Measurements from ENCODE around the gene SUPT20HL1.

The SUPT20HL1 gene

GRCh38 chrX:24316111-24316510 is 44.3 kb upstream of the SUPT20HL1 start:
- Histone ChIP-seq H3K9me3 (ENCODE audit: control insufficient read depth, insufficient read depth, low read depth, low read length) (no peaks in the 10 kb centered on the region), H3K36me3 (ENCODE audit: control insufficient read depth in 2 of 2, insufficient read depth in 1 of 2, low read length in 2 of 2) (no peaks in the 10 kb centered on the region), H3K27ac (ENCODE audit: extremely low read depth, low read depth, low read length) (no peak overlapping the region), H3K4me1 (ENCODE audit: control insufficient read depth, insufficient read depth, low read length) (peaks cover 2% of the 10 kb centered on the region; the same call in 1 of the 2 replicates), H3K4me3 (ENCODE audit: low read depth, low read length) (no peak overlapping the region)
- ChIA-PET POLR2A (no interaction called here), CTCF (interaction anchor here (0.6 to 1.5 kb wide), 2 partner anchors 53 to 183 kb away, joined by 4 read pairs; no protein-coding TSS in a partner anchor)
- TF ChIP-seq, protein P1, sequence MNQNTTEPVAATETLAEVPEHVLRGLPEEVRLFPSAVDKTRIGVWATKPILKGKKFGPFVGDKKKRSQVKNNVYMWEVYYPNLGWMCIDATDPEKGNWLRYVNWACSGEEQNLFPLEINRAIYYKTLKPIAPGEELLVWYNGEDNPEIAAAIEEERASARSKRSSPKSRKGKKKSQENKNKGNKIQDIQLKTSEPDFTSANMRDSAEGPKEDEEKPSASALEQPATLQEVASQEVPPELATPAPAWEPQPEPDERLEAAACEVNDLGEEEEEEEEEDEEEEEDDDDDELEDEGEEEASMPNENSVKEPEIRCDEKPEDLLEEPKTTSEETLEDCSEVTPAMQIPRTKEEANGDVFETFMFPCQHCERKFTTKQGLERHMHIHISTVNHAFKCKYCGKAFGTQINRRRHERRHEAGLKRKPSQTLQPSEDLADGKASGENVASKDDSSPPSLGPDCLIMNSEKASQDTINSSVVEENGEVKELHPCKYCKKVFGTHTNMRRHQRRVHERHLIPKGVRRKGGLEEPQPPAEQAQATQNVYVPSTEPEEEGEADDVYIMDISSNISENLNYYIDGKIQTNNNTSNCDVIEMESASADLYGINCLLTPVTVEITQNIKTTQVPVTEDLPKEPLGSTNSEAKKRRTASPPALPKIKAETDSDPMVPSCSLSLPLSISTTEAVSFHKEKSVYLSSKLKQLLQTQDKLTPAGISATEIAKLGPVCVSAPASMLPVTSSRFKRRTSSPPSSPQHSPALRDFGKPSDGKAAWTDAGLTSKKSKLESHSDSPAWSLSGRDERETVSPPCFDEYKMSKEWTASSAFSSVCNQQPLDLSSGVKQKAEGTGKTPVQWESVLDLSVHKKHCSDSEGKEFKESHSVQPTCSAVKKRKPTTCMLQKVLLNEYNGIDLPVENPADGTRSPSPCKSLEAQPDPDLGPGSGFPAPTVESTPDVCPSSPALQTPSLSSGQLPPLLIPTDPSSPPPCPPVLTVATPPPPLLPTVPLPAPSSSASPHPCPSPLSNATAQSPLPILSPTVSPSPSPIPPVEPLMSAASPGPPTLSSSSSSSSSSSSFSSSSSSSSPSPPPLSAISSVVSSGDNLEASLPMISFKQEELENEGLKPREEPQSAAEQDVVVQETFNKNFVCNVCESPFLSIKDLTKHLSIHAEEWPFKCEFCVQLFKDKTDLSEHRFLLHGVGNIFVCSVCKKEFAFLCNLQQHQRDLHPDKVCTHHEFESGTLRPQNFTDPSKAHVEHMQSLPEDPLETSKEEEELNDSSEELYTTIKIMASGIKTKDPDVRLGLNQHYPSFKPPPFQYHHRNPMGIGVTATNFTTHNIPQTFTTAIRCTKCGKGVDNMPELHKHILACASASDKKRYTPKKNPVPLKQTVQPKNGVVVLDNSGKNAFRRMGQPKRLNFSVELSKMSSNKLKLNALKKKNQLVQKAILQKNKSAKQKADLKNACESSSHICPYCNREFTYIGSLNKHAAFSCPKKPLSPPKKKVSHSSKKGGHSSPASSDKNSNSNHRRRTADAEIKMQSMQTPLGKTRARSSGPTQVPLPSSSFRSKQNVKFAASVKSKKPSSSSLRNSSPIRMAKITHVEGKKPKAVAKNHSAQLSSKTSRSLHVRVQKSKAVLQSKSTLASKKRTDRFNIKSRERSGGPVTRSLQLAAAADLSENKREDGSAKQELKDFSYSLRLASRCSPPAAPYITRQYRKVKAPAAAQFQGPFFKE (tag by site-specific recombination; IDR thresholded peaks at IDR 0.05; ENCODE audit: borderline replicate concordance): no peak
- TF ChIP-seq ZNF221 (tag by site-specific recombination; IDR thresholded peaks at IDR 0.05; ENCODE audit: borderline replicate concordance) (no peak), ZFP37 (tag by site-specific recombination; IDR thresholded peaks at IDR 0.05) (no peak), ZNF548 (tag by site-specific recombination; IDR thresholded peaks at IDR 0.05) (no peak), ZNF132 (tag by site-specific recombination; IDR thresholded peaks at IDR 0.05; ENCODE audit: borderline replicate concordance) (no peak), ZNF223 (tag by site-specific recombination; IDR thresholded peaks at IDR 0.05) (no peak), ZNF211 (tag by site-specific recombination; IDR thresholded peaks at IDR 0.05; ENCODE audit: low read depth) (no peak), ZBTB7A (tag by site-specific recombination; IDR thresholded peaks at IDR 0.05; ENCODE audit: low read depth) (no peak), SALL2 (tag by site-specific recombination; IDR thresholded peaks at IDR 0.05; ENCODE audit: borderline replicate concordance) (no peak), FEZF1 (tag by site-specific recombination; IDR thresholded peaks at IDR 0.05) (no peak), ZFHX2 (tag by site-specific recombination; conservative IDR thresholded peaks at IDR 0.05) (no peak), EGR2 (tag by site-specific recombination; IDR thresholded peaks at IDR 0.05; ENCODE audit: low read depth) (no peak), KLF7 (tag by site-specific recombination; IDR thresholded peaks at IDR 0.05; ENCODE audit: borderline replicate concordance) (no peak)
- TF ChIP-seq, protein P2, sequence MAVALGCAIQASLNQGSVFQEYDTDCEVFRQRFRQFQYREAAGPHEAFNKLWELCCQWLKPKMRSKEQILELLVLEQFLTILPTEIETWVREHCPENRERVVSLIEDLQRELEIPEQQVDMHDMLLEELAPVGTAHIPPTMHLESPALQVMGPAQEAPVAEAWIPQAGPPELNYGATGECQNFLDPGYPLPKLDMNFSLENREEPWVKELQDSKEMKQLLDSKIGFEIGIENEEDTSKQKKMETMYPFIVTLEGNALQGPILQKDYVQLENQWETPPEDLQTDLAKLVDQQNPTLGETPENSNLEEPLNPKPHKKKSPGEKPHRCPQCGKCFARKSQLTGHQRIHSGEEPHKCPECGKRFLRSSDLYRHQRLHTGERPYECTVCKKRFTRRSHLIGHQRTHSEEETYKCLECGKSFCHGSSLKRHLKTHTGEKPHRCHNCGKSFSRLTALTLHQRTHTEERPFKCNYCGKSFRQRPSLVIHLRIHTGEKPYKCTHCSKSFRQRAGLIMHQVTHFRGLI (tag by site-specific recombination; IDR thresholded peaks at IDR 0.05): no peak

DNA sequence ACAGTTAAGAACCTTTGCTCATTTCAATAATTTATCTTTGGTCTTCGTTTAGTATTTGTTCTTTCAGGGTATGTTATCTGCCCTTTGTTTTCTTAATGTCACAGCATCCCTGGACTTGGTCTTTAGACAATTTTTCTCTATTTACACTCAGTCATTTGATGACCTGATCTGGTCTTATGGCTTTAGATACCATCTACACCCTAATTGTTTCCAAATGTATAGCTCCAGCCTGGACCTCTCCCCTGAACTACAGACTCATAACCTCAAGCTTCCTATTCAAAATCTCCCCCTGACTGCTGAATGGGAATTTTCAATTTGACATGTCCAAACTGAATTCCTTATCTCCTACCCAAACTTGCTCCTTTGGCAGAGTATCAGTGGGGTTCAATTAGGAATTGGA is 42.9 kb upstream of the SUPT20HL1 start:
- Histone ChIP-seq H3K4me3 (ENCODE audit: low read depth, low read length) (no peak overlapping the region), H3K27ac (ENCODE audit: extremely low read depth, low read depth, low read length) (no peak overlapping the region), H3K36me3 (ENCODE audit: control insufficient read depth in 2 of 2, insufficient read depth in 1 of 2, low read length in 2 of 2) (no peaks in the 10 kb centered on the region), H3K9me3 (ENCODE audit: control insufficient read depth, insufficient read depth, low read depth, low read length) (no peaks in the 10 kb centered on the region), H3K4me1 (ENCODE audit: control insufficient read depth, insufficient read depth, low read length) (peaks cover 2% of the 10 kb centered on the region; the same call in 1 of the 2 replicates)
- CTCF ChIA-PET: no interaction called here
- POLR2A ChIA-PET: no interaction called here
- TF ChIP-seq KLF16 (tag by site-specific recombination; IDR thresholded peaks at IDR 0.05) (no peak), KLF9 (tag by site-specific recombination; IDR thresholded peaks at IDR 0.05; ENCODE audit: low read depth) (no peak), ZNF114 (tag by site-specific recombination; IDR thresholded peaks at IDR 0.05) (no peak), KLF1 (tag by site-specific recombination; IDR thresholded peaks at IDR 0.05) (no peak), GLIS2 (tag by site-specific recombination; IDR thresholded peaks at IDR 0.05) (no peak), ZNF280C (tag by site-specific recombination; IDR thresholded peaks at IDR 0.05) (no peak), PRDM6 (tag by site-specific recombination; IDR thresholded peaks at IDR 0.05) (no peak), ZNF140 (tag by site-specific recombination; IDR thresholded peaks at IDR 0.05) (no peak), ZNF776 (tag by site-specific recombination; IDR thresholded peaks at IDR 0.05; ENCODE audit: borderline replicate concordance) (no peak), ZNF366 (tag by site-specific recombination; conservative IDR thresholded peaks at IDR 0.05) (no peak), ZNF146 (tag by site-specific recombination; IDR thresholded peaks at IDR 0.05) (no peak), ZBTB20 (tag by site-specific recombination; IDR thresholded peaks at IDR 0.05) (no peak)

Data from HEK293 (cell line).